Peyer's patch (tissue), 4 donors: ENCODE data around the gene MOG. TPM values are rescaled to one million over a fixed set of nuclear protein-coding genes. Genes with fewer than 3 reads are reported as not detected.

ENCODE experiments used
- DNase-seq, 3 donors: peaks; one replicate each; pipeline ENCODE4 v3.0.0-alpha.2; 2017 to 2019
- H3K27ac ChIP-seq, 4 donors: fragments of 200-600 bp; sonication (generic); one replicate each; pipeline ENCODE4 v1.5.1; 2016 to 2019
- H3K27me3 ChIP-seq, 2 donors: fragments of 200-600 bp; sonication (generic); one replicate each; pipeline ENCODE4 v1.5.1; 2019
- H3K36me3 ChIP-seq, 3 donors: fragments of 200-600 bp; sonication (generic); one replicate each; pipeline ENCODE4 v1.5.1; 2016 to 2019
- H3K4me1 ChIP-seq, 4 donors: fragments of 200-600 bp; sonication (generic); one replicate each; pipeline ENCODE4 v1.5.1; 2016 to 2019
- H3K4me3 ChIP-seq, 4 donors: fragments of 200-600 bp; sonication (generic); 1 replicate in 3 of 4; 2 replicates in 1 of 4; pipeline ENCODE4 v1.5.1; 2016 to 2019; ENCODE audit warnings: mild to moderate bottlenecking in 1 of 4
- H3K9me3 ChIP-seq, 4 donors: fragments of 200-600 bp; sonication (generic); one replicate each; pipeline ENCODE4 v1.5.1; 2016 to 2019; ENCODE audit warnings: mild to moderate bottlenecking in 1 of 4
- POLR2A ChIP-seq, 2 donors: fragments of 450-650 bp; IDR thresholded peaks; one replicate each; pipeline ENCODE4 v1.5.1; 2017; ENCODE audit warnings: antibody characterized with exemption in 2 of 2, mild to moderate bottlenecking in 2 of 2, moderate library complexity in 2 of 2
- total RNA-seq, 4 donors: library from RNA; depleted of rRNA; stranded (reverse); fragments of >200 nt; gene quantifications; one replicate each; pipeline ENCODE4 v1.1.0, GENCODE V29; 2016
- TF ChIP-seq, protein P1 (sequence below), 6 experiments: fragments of 450-650 bp in 4 of 6; fragments of 200-600 bp in 2 of 6; sonication (generic) in 1 of 6; IDR thresholded peaks; one replicate each; pipeline ENCODE4 v1.5.1; 2017 to 2019; ENCODE audit warnings: antibody characterized with exemption in 6 of 6, mild to moderate bottlenecking in 3 of 6, moderate library complexity in 1 of 6

MOG gene
- total RNA-seq, 4 donors from 2014 or later, result not detected

DNA sequence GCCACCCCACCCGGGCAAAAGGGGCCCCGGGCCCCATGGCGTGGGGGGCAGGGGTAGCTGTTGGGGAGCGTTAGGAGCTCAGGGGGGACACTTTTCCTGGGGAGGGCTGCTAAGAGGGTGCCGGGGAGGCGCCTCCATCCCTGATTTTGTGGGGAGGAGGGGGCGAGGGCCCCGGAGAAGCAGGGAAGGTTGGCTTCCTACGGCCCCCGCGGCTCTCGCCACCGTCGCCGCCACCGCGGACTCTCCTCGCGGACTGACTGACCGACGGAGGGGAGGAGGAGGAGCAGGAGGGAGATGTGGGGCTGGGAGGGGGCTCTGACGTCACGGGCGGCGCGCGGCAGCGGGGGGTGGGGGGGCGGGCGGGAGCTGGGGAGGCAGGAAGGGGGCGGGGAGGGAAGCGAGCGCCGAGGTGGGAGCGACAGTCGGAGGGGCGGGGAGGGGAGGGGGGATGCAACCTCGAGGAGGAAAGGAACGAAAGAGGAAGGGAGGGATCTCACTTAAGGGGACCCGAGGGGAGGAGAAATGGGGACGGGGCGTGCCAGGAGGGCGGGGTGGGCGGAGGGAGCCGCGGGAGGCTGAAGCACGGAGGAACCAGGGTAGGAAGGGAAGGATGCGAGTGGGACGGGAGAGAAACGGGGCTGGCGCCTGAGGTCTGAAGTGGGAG, 29.0 kb upstream of the MOG start:
- H3K27me3 ChIP-seq, result peaks cover 0 to 6% of the 10 kb centered on the region in 2 donors
- DNase-seq, result peak; percentile 60 to 80 (median 63)

DNA sequence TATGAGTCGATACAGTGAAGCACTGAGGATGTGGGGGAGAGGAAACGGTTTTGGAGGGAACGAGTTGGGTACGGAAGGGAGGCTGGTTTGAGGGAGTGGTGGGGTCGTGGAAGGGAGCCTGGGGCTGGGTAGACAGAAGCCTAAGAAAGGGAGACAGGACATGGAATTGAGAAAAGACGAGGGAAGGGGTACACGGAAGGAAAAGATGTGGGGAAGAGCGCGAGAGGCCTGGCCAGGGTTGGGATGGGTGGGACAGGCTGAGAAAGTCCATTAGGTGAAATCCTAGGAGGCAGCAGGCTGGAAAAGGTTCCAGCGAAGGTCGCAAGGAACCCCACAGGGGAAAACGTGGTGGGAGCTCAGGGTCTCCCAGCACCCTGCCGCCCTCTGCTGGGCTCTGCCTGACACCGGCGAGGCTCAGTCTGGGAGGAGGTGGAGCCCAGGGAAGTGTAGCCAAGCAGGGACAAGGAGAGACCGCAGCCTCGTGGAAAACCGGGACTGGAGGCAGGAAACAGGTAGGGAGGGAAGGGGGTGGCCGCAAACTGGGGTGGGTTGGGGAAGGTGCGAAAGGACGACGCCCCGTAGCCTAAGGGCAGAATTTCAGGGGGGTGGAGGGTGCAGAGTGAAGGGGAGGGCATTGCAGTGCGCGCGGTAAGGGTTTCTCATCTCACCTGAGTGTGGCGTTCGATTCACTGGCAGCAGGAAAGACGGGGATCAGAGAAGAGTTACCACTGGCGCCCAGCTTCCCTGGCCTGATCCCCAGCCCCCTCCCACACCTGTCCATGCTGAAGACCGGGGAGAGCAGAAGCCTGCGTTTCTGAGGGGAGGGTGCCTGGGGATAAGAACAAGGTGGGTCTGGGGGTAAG, 28.2 kb upstream of the MOG start:
- peak overlapping the region; percentile 51 to 72 (median 70) for H3K27ac ChIP-seq
- peaks cover 0 to 41% (median 7%) of the 10 kb centered on the region in 4 donors for H3K4me1 ChIP-seq
- peaks cover 0 to 6% of the 10 kb centered on the region in 2 donors for H3K27me3 ChIP-seq
- DNase-seq, result peak; percentile 70 to 82 (median 72)
- H3K36me3 ChIP-seq, result no peaks in the 10 kb centered on the region
- no peaks in the 10 kb centered on the region for H3K9me3 ChIP-seq
- TF ChIP-seq, protein P1, sequence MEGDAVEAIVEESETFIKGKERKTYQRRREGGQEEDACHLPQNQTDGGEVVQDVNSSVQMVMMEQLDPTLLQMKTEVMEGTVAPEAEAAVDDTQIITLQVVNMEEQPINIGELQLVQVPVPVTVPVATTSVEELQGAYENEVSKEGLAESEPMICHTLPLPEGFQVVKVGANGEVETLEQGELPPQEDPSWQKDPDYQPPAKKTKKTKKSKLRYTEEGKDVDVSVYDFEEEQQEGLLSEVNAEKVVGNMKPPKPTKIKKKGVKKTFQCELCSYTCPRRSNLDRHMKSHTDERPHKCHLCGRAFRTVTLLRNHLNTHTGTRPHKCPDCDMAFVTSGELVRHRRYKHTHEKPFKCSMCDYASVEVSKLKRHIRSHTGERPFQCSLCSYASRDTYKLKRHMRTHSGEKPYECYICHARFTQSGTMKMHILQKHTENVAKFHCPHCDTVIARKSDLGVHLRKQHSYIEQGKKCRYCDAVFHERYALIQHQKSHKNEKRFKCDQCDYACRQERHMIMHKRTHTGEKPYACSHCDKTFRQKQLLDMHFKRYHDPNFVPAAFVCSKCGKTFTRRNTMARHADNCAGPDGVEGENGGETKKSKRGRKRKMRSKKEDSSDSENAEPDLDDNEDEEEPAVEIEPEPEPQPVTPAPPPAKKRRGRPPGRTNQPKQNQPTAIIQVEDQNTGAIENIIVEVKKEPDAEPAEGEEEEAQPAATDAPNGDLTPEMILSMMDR (IDR thresholded peaks at IDR 0.05), result peak in 5 of 6 experiments; percentile 38 to 56 (median 45)
- TF ChIP-seq POLR2A (IDR thresholded peaks at IDR 0.05), result no peak
- H3K4me3 ChIP-seq, result peak overlapping the region; percentile 59 to 65 (median 62)

More for the DNA sequence above, 29.0 kb upstream of the MOG start:
- Histone ChIP-seq H3K4me3 (peak overlapping the region; percentile 59 to 65 (median 62)), H3K9me3 (no peaks in the 10 kb centered on the region), H3K4me1 (peaks cover 0 to 38% (median 7%) of the 10 kb centered on the region in 4 donors), H3K27ac (peak overlapping the region; percentile 51 to 72 (median 70)), H3K36me3 (no peaks in the 10 kb centered on the region)
- TF ChIP-seq, protein P1 (IDR thresholded peaks at IDR 0.05), result no peak
- TF ChIP-seq POLR2A (IDR thresholded peaks at IDR 0.05), result peak in 1 of 2 donors; percentile 31

DNA sequence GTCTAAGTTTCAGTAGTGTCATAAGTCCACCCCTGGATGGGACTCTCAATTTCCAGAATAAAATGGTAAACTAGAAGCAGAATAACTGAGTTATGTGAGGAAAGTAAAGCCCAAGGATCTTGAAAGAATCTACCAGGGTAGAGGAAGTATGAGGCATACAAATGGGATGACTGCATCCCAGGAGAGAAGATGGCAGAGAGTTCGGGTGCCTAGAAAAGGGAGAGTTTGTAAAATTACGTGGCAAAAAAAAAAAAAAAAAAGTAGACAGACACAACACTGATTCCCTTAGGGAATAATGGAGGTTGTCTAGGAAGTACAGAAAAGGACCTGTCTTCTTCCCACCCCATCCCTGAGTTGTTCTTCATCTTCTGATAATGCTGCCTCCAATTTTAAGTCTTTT, 27.3 kb upstream of the MOG start:
- H3K4me1 ChIP-seq, result peaks cover 0 to 43% (median 7%) of the 10 kb centered on the region in 4 donors
- H3K27ac ChIP-seq, result no peak overlapping the region
- peaks cover 0 to 6% of the 10 kb centered on the region in 2 donors for H3K27me3 ChIP-seq
- no peak overlapping the region for H3K4me3 ChIP-seq
- H3K36me3 ChIP-seq, result no peaks in the 10 kb centered on the region
- no peak for TF ChIP-seq POLR2A (IDR thresholded peaks at IDR 0.05)
- TF ChIP-seq, protein P1 (IDR thresholded peaks at IDR 0.05), result no peak
- no peak for DNase-seq
- H3K9me3 ChIP-seq, result no peaks in the 10 kb centered on the region

DNA sequence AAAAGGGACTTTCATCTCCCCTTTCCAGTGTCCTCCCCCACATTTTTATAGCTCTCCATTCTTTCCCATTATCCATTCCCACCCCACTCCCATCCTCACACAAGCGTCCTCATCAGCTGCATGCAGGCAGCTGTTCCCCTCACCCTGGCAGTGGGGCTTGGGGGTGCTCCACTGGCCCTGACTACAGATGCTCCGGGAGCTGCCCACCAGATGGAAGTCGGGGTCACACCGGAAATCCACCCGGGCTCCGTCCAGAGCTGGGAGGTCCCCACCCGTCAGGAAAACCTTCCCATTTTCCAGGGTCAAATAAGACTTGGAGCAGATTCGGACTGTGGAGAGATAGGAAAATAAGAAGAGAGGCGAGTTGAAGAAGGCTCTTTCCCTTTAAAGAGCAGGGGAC, 26.6 kb upstream of the MOG start:
- TF ChIP-seq, protein P1 (IDR thresholded peaks at IDR 0.05), result no peak
- TF ChIP-seq POLR2A (IDR thresholded peaks at IDR 0.05), result no peak
- Histone ChIP-seq H3K36me3 (no peaks in the 10 kb centered on the region), H3K4me1 (peaks cover 0 to 43% (median 7%) of the 10 kb centered on the region in 4 donors), H3K27ac (no peak overlapping the region), H3K4me3 (no peak overlapping the region), H3K9me3 (no peaks in the 10 kb centered on the region), H3K27me3 (peaks cover 0 to 6% of the 10 kb centered on the region in 2 donors)
- peak in 1 of 3 donors; percentile 30 for DNase-seq

DNA sequence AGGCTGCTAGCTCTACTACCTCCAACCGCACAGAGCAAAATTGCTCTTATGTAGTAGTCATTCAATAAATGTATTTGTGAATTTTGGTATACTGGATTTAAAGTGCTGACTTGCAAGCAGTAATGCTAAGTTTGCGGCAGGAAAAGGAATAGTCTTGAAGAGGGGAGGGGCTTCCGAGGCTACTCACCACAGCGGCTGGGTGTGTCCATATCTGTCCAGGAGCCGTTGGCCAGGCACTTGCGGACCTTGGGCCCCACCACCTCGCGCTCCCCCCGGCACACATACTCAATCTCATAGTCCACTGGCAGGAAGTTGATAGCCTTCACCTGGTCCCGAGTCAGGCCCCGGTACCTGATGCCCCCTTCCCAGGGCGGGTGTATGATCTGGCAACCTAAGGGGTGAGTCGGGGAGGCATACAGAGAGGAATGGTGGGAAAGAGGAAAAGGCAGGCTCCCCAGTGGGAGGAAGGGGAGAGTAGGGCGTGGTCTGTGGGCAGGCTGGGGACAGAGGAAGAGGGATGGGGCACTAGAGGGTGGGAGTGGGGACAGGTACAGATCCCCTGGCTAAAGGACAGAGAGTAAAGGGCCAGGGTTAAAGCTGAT, 25.6 kb upstream of the MOG start:
- no peak for DNase-seq
- Histone ChIP-seq H3K27ac (no peak overlapping the region), H3K4me1 (peaks cover 0 to 43% (median 7%) of the 10 kb centered on the region in 4 donors), H3K9me3 (no peaks in the 10 kb centered on the region), H3K36me3 (no peaks in the 10 kb centered on the region), H3K4me3 (no peak overlapping the region), H3K27me3 (peaks cover 0 to 6% of the 10 kb centered on the region in 2 donors)
- TF ChIP-seq POLR2A (IDR thresholded peaks at IDR 0.05), result no peak
- TF ChIP-seq, protein P1 (IDR thresholded peaks at IDR 0.05), result no peak
